ENCODE measurements around the gene CFD.

CFD gene

GRCh38 chr19:871446-872265 lies 12.2 kb downstream of the CFD start:
- Histone ChIP-seq H3K27ac (replicated peaks) (no peak overlapping the region), H3K4me3 (replicated peaks; ENCODE audit: insufficient read depth, low read length) (no peak overlapping the region), H3K27me3 (ENCODE audit: insufficient read depth, poor library complexity, severe bottlenecking) (no peaks in the 10 kb centered on the region)
- no peak for TF ChIP-seq REST (IDR thresholded peaks at IDR 0.05; ENCODE audit: insufficient replicate concordance, low read depth)
- TF ChIP-seq CTCF (IDR thresholded peaks at IDR 0.05; ENCODE audit: insufficient read depth, low read length), result no peak
- TF ChIP-seq GABPA (IDR thresholded peaks at IDR 0.05; ENCODE audit: low read depth), result no peak
- no peak for TF ChIP-seq POLR2AphosphoS5 (IDR thresholded peaks at IDR 0.05; ENCODE audit: low read depth)
- TF ChIP-seq SPI1 (IDR thresholded peaks at IDR 0.05; ENCODE audit: borderline replicate concordance, low read depth), result no peak
- DNase-seq (ENCODE audit: low read depth in 1 of 2, low spot score in 1 of 2), result no peak

GRCh38 chr19:872266-872951 lies 12.9 kb downstream of the CFD start:
- H3K4me3 ChIP-seq (replicated peaks; ENCODE audit: insufficient read depth, low read length), result no peak overlapping the region
- peak in 1 of 2 experiments; percentile 37 for DNase-seq (ENCODE audit: low read depth in 1 of 2, low spot score in 1 of 2)
- no peaks in the 10 kb centered on the region for H3K27me3 ChIP-seq (ENCODE audit: insufficient read depth, poor library complexity, severe bottlenecking)
- H3K27ac ChIP-seq (replicated peaks), result no peak overlapping the region
- TF ChIP-seq GABPA (IDR thresholded peaks at IDR 0.05; ENCODE audit: low read depth), result no peak
- TF ChIP-seq POLR2AphosphoS5 (IDR thresholded peaks at IDR 0.05; ENCODE audit: low read depth), result no peak
- TF ChIP-seq REST (IDR thresholded peaks at IDR 0.05; ENCODE audit: insufficient replicate concordance, low read depth), result no peak
- no peak for TF ChIP-seq CTCF (IDR thresholded peaks at IDR 0.05; ENCODE audit: insufficient read depth, low read length)
- TF ChIP-seq SPI1 (IDR thresholded peaks at IDR 0.05; ENCODE audit: borderline replicate concordance, low read depth), result no peak

DNA sequence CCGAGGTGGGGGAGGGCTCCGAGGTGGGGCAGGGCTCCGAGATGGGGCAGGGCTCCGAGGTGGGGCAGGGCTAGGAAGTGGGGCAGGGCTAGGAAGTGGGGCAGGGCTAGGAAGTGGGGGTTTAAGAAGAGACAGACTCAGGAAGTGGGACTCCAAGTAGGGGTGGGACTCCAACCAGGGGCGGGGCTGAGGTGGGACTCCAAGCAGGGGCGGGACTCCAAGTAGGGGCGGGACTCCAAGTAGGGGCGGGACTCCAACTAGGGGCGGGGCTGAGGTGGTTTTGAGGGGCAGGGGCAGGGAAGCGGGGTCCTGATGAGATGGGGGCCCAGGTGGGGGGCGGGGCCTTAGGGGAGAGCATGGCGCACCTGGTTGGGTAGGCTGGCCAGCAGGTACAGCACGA lies 13.6 kb downstream of the CFD start:
- DNase-seq (ENCODE audit: low read depth in 1 of 2, low spot score in 1 of 2), result peak in 1 of 2 experiments; percentile 23
- no peak for TF ChIP-seq SPI1 (IDR thresholded peaks at IDR 0.05; ENCODE audit: borderline replicate concordance, low read depth)
- no peak for TF ChIP-seq CTCF (IDR thresholded peaks at IDR 0.05; ENCODE audit: insufficient read depth, low read length)
- TF ChIP-seq GABPA (IDR thresholded peaks at IDR 0.05; ENCODE audit: low read depth), result no peak
- no peak for TF ChIP-seq POLR2AphosphoS5 (IDR thresholded peaks at IDR 0.05; ENCODE audit: low read depth)
- TF ChIP-seq REST (IDR thresholded peaks at IDR 0.05; ENCODE audit: insufficient replicate concordance, low read depth), result no peak
- no peak overlapping the region for H3K27ac ChIP-seq (replicated peaks)
- H3K4me3 ChIP-seq (replicated peaks; ENCODE audit: insufficient read depth, low read length), result no peak overlapping the region
- no peaks in the 10 kb centered on the region for H3K27me3 ChIP-seq (ENCODE audit: insufficient read depth, poor library complexity, severe bottlenecking)
